ENCODE measurements around the gene ERRFI1. TPM values are rescaled to one million over a fixed set of nuclear protein-coding genes. Genes with fewer than 3 reads are reported as not detected.

ERRFI1 gene
- total and polyA plus RNA-seq, 2 of the 8 experiments (the other 6 are each of a cell fraction or from before 2014, with no cell fraction given), result 23.4 to 46.1 TPM

DNA sequence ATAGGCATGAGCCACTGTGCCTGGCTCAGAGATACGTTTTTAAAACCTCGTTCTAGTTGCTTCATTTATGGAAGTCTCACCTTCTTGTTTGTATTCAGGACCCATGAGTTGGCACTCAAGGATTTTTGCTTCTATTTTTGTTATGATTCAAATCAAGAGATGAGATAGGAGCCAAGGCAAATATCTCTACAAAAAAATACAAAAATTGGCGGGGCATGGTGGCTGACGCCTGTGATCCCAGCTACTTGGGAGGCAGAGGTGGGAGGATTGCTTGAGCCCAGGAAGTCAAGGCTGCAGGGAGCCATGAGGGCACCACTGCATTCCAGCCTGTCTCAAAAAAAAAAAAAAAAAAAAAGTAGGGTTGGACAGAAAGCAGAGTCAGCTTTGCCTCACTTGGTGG lies 36.8 kb upstream of the ERRFI1 start (continued):
- TF ChIP-seq, protein P1, sequence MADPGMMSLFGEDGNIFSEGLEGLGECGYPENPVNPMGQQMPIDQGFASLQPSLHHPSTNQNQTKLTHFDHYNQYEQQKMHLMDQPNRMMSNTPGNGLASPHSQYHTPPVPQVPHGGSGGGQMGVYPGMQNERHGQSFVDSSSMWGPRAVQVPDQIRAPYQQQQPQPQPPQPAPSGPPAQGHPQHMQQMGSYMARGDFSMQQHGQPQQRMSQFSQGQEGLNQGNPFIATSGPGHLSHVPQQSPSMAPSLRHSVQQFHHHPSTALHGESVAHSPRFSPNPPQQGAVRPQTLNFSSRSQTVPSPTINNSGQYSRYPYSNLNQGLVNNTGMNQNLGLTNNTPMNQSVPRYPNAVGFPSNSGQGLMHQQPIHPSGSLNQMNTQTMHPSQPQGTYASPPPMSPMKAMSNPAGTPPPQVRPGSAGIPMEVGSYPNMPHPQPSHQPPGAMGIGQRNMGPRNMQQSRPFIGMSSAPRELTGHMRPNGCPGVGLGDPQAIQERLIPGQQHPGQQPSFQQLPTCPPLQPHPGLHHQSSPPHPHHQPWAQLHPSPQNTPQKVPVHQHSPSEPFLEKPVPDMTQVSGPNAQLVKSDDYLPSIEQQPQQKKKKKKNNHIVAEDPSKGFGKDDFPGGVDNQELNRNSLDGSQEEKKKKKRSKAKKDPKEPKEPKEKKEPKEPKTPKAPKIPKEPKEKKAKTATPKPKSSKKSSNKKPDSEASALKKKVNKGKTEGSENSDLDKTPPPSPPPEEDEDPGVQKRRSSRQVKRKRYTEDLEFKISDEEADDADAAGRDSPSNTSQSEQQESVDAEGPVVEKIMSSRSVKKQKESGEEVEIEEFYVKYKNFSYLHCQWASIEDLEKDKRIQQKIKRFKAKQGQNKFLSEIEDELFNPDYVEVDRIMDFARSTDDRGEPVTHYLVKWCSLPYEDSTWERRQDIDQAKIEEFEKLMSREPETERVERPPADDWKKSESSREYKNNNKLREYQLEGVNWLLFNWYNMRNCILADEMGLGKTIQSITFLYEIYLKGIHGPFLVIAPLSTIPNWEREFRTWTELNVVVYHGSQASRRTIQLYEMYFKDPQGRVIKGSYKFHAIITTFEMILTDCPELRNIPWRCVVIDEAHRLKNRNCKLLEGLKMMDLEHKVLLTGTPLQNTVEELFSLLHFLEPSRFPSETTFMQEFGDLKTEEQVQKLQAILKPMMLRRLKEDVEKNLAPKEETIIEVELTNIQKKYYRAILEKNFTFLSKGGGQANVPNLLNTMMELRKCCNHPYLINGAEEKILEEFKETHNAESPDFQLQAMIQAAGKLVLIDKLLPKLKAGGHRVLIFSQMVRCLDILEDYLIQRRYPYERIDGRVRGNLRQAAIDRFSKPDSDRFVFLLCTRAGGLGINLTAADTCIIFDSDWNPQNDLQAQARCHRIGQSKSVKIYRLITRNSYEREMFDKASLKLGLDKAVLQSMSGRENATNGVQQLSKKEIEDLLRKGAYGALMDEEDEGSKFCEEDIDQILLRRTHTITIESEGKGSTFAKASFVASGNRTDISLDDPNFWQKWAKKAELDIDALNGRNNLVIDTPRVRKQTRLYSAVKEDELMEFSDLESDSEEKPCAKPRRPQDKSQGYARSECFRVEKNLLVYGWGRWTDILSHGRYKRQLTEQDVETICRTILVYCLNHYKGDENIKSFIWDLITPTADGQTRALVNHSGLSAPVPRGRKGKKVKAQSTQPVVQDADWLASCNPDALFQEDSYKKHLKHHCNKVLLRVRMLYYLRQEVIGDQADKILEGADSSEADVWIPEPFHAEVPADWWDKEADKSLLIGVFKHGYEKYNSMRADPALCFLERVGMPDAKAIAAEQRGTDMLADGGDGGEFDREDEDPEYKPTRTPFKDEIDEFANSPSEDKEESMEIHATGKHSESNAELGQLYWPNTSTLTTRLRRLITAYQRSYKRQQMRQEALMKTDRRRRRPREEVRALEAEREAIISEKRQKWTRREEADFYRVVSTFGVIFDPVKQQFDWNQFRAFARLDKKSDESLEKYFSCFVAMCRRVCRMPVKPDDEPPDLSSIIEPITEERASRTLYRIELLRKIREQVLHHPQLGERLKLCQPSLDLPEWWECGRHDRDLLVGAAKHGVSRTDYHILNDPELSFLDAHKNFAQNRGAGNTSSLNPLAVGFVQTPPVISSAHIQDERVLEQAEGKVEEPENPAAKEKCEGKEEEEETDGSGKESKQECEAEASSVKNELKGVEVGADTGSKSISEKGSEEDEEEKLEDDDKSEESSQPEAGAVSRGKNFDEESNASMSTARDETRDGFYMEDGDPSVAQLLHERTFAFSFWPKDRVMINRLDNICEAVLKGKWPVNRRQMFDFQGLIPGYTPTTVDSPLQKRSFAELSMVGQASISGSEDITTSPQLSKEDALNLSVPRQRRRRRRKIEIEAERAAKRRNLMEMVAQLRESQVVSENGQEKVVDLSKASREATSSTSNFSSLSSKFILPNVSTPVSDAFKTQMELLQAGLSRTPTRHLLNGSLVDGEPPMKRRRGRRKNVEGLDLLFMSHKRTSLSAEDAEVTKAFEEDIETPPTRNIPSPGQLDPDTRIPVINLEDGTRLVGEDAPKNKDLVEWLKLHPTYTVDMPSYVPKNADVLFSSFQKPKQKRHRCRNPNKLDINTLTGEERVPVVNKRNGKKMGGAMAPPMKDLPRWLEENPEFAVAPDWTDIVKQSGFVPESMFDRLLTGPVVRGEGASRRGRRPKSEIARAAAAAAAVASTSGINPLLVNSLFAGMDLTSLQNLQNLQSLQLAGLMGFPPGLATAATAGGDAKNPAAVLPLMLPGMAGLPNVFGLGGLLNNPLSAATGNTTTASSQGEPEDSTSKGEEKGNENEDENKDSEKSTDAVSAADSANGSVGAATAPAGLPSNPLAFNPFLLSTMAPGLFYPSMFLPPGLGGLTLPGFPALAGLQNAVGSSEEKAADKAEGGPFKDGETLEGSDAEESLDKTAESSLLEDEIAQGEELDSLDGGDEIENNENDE (IDR thresholded peaks at IDR 0.05; ENCODE audit: insufficient replicate concordance, low read length), result no peak
- TF ChIP-seq RBBP5 (IDR thresholded peaks at IDR 0.05; ENCODE audit: borderline replicate concordance, low read depth, low read length) (no peak), SIN3A (conservative IDR thresholded peaks at IDR 0.05 in 1 of 2, IDR thresholded peaks at IDR 0.05 in 1 of 2; ENCODE audit: low read depth in 1 of 2, low read length in 2 of 2) (no peak), EGR1 (IDR thresholded peaks at IDR 0.05; ENCODE audit: borderline replicate concordance, low read depth, low read length) (no peak), JUND (IDR thresholded peaks at IDR 0.05; ENCODE audit: low read length) (no peak), RNF2 (IDR thresholded peaks at IDR 0.05; ENCODE audit: borderline replicate concordance, low read depth, low read length, missing control alignments, poor library complexity, severe bottlenecking) (no peak), KDM4A (IDR thresholded peaks at IDR 0.05; ENCODE audit: low read depth, low read length, severe bottlenecking) (no peak), YY1 (IDR thresholded peaks at IDR 0.05; ENCODE audit: low read depth, low read length) (no peak), GTF2F1 (IDR thresholded peaks at IDR 0.05; ENCODE audit: borderline replicate concordance, low read depth, low read length) (no peak), POLR2A (IDR thresholded peaks at IDR 0.05; ENCODE audit: control extremely low read depth in 1 of 2, low read depth in 2 of 2, low read length in 2 of 2) (no peak)
- TF ChIP-seq, protein P2, sequence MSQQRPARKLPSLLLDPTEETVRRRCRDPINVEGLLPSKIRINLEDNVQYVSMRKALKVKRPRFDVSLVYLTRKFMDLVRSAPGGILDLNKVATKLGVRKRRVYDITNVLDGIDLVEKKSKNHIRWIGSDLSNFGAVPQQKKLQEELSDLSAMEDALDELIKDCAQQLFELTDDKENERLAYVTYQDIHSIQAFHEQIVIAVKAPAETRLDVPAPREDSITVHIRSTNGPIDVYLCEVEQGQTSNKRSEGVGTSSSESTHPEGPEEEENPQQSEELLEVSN (IDR thresholded peaks at IDR 0.05), result no peak

Data from H1 (cell line).